Measurements from ENCODE around the gene PSMG4.

Gene PSMG4

DNA sequence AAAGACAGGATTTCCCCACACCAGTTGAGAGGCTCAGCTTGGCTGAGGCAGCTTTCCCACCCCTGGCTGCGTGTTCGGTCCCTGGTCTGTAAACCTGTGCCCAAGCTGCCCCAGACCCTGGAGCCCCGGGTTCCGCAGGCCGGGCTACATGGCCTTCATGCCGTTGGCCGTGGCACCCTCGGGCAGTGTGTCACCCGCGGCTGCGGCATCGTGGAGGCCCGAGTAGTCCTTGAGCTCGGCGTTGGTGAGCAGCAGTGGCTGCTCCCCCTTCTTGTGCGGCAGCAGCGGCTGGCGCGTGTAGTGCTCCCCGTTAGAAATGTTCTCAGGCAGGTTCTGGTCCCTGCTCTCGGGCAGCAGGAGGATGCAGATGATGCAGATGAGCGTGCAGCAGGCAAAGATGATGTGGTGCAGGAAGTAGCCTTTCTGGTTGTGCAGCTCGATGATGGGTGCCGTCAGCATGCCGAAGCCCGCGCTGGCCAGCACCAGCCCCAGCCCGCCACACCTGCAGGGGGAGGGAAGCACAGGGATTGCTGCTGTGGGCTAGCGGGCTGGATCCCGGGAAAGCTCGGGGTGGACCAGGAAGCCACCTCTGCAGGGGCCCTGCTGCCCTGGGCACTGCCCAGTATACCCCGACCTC lies 14.3 kb downstream of the PSMG4 start:
- Histone ChIP-seq H3K27me3 (ENCODE audit: insufficient read depth, low read length) (no peaks in the 10 kb centered on the region), H4K12ac (ENCODE audit: low read depth, low read length) (no peak overlapping the region), H4K8ac (ENCODE audit: low read depth, low read length) (no peak overlapping the region), H3K4me2 (ENCODE audit: low read length) (no peak overlapping the region), H3K36me3 (ENCODE audit: control insufficient read depth in 1 of 2, insufficient read depth in 2 of 2, low read length in 2 of 2) (peaks cover 53 to 69% of the 10 kb centered on the region in 2 experiments), H3K4ac (ENCODE audit: low read depth, low read length) (no peak overlapping the region), H2BK12ac (ENCODE audit: low read length) (no peak overlapping the region), H3K4me3 (ENCODE audit: low read depth, low read length) (no peak overlapping the region), H4K91ac (ENCODE audit: low read depth, low read length) (no peak overlapping the region), H3K18ac (ENCODE audit: low read length) (no peak overlapping the region), H3K79me2 (ENCODE audit: control insufficient read depth, insufficient read depth, low read length, poor library complexity) (no peaks in the 10 kb centered on the region), H3K9me3 (ENCODE audit: insufficient read depth, low read depth, low read length) (peaks cover 1% of the 10 kb centered on the region), H3K27ac (ENCODE audit: low read depth, low read length) (no peak overlapping the region), H3K14ac (ENCODE audit: low read length) (no peak overlapping the region), H2AFZ (ENCODE audit: insufficient read depth, low read length, poor library complexity) (no peak overlapping the region), H2AK5ac (ENCODE audit: low read length) (no peak overlapping the region), H3K23ac (ENCODE audit: low read length) (no peak overlapping the region), H2BK5ac (ENCODE audit: low read depth, low read length, poor library complexity) (no peak overlapping the region), H3K4me1 (ENCODE audit: control insufficient read depth in 1 of 2, insufficient read depth in 2 of 2, low read length in 2 of 2) (no peaks in the 10 kb centered on the region), H2BK120ac (ENCODE audit: insufficient read depth, low read length, poor library complexity) (no peak overlapping the region), H3K79me1 (ENCODE audit: low read length) (no peaks in the 10 kb centered on the region), H3K9ac (ENCODE audit: low read length) (no peak overlapping the region)
- WGBS (ENCODE audit: extremely low coverage, insufficient coverage, insufficient read length), result no CpG with 5 or more reads among the region's 32 CpGs
- DNase-seq, result no peak

DNA sequence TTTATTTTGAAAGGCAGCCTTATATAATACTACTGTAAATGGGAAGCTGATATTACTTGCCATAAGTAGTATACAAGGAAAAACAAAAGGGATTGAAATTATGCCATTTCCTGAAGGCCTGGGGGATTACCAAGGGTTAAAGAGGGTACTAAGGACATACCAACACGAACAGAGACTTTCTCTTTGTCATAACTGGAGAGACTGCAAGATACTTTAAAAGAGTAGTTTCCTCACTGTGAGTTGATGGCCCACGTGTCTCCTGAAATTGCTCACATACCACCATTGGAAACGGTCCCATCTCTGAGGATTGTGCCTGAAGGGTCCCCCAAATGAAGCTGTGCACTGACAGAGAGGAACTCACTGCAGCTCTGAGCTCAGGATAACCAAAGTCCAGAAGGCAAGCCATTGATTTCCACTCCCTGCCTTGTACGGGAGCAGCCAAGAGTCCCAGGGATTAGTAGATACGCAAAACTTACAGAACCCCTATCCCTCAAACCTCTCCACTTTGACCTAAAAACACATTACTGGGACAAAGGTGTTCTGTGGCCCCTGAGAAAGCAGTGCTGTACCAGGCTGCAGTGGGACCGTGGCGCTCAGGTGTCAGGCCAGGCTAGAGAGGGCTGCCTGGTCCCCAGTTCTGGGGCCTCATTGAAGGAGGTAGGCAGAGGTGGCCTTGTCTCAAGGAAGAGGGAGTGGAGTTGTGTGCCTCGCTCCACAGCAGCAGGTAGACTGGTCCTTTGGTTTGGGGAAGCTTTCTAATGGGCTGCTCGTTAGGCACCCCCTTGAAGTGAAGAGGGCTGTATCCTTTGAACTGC lies 15.2 kb downstream of the PSMG4 start:
- Histone ChIP-seq H3K4me1 (ENCODE audit: control insufficient read depth in 1 of 2, insufficient read depth in 2 of 2, low read length in 2 of 2) (no peaks in the 10 kb centered on the region), H2BK12ac (ENCODE audit: low read length) (no peak overlapping the region), H3K27ac (ENCODE audit: low read depth, low read length) (no peak overlapping the region), H3K23ac (ENCODE audit: low read length) (no peak overlapping the region), H2AK5ac (ENCODE audit: low read length) (no peak overlapping the region), H3K18ac (ENCODE audit: low read length) (no peak overlapping the region), H3K4ac (ENCODE audit: low read depth, low read length) (no peak overlapping the region), H3K4me3 (ENCODE audit: low read depth, low read length) (no peak overlapping the region), H3K14ac (ENCODE audit: low read length) (no peak overlapping the region), H3K9ac (ENCODE audit: low read length) (no peak overlapping the region), H3K27me3 (ENCODE audit: insufficient read depth, low read length) (no peaks in the 10 kb centered on the region), H4K12ac (ENCODE audit: low read depth, low read length) (no peak overlapping the region), H3K36me3 (ENCODE audit: control insufficient read depth in 1 of 2, insufficient read depth in 2 of 2, low read length in 2 of 2) (peaks cover 56 to 74% of the 10 kb centered on the region in 2 experiments), H4K8ac (ENCODE audit: low read depth, low read length) (no peak overlapping the region), H3K9me3 (ENCODE audit: insufficient read depth, low read depth, low read length) (peaks cover 1% of the 10 kb centered on the region), H3K79me1 (ENCODE audit: low read length) (no peaks in the 10 kb centered on the region), H2AFZ (ENCODE audit: insufficient read depth, low read length, poor library complexity) (no peak overlapping the region), H2BK120ac (ENCODE audit: insufficient read depth, low read length, poor library complexity) (no peak overlapping the region), H3K79me2 (ENCODE audit: control insufficient read depth, insufficient read depth, low read length, poor library complexity) (no peaks in the 10 kb centered on the region), H4K91ac (ENCODE audit: low read depth, low read length) (no peak overlapping the region), H3K4me2 (ENCODE audit: low read length) (no peak overlapping the region), H2BK5ac (ENCODE audit: low read depth, low read length, poor library complexity) (no peak overlapping the region)
- no CpG with 5 or more reads among the region's 9 CpGs for WGBS (ENCODE audit: extremely low coverage, insufficient coverage, insufficient read length)
- no peak for DNase-seq

GRCh38 chr6:3276174-3277167 lies 17.7 kb downstream of the PSMG4 start:
- Histone ChIP-seq H3K4me1 (ENCODE audit: control insufficient read depth in 1 of 2, insufficient read depth in 2 of 2, low read length in 2 of 2) (no peaks in the 10 kb centered on the region), H2BK12ac (ENCODE audit: low read length) (no peak overlapping the region), H3K4me3 (ENCODE audit: low read depth, low read length) (no peak overlapping the region), H3K36me3 (ENCODE audit: control insufficient read depth in 1 of 2, insufficient read depth in 2 of 2, low read length in 2 of 2) (peaks cover 43 to 57% of the 10 kb centered on the region in 2 experiments), H3K79me2 (ENCODE audit: control insufficient read depth, insufficient read depth, low read length, poor library complexity) (no peaks in the 10 kb centered on the region), H3K4ac (ENCODE audit: low read depth, low read length) (no peak overlapping the region), H3K4me2 (ENCODE audit: low read length) (no peak overlapping the region), H2BK120ac (ENCODE audit: insufficient read depth, low read length, poor library complexity) (no peak overlapping the region), H3K14ac (ENCODE audit: low read length) (no peak overlapping the region), H3K9me3 (ENCODE audit: insufficient read depth, low read depth, low read length) (peaks cover 1% of the 10 kb centered on the region), H3K9ac (ENCODE audit: low read length) (no peak overlapping the region), H3K23ac (ENCODE audit: low read length) (no peak overlapping the region), H4K91ac (ENCODE audit: low read depth, low read length) (no peak overlapping the region), H3K27me3 (ENCODE audit: insufficient read depth, low read length) (no peaks in the 10 kb centered on the region), H3K27ac (ENCODE audit: low read depth, low read length) (no peak overlapping the region), H4K8ac (ENCODE audit: low read depth, low read length) (no peak overlapping the region), H2AFZ (ENCODE audit: insufficient read depth, low read length, poor library complexity) (no peak overlapping the region), H3K18ac (ENCODE audit: low read length) (no peak overlapping the region), H4K12ac (ENCODE audit: low read depth, low read length) (no peak overlapping the region), H3K79me1 (ENCODE audit: low read length) (no peaks in the 10 kb centered on the region), H2BK5ac (ENCODE audit: low read depth, low read length, poor library complexity) (no peak overlapping the region), H2AK5ac (ENCODE audit: low read length) (no peak overlapping the region)
- WGBS (ENCODE audit: extremely low coverage, insufficient coverage, insufficient read length), result no CpG with 5 or more reads among the region's 20 CpGs
- DNase-seq, result no peak

DNA sequence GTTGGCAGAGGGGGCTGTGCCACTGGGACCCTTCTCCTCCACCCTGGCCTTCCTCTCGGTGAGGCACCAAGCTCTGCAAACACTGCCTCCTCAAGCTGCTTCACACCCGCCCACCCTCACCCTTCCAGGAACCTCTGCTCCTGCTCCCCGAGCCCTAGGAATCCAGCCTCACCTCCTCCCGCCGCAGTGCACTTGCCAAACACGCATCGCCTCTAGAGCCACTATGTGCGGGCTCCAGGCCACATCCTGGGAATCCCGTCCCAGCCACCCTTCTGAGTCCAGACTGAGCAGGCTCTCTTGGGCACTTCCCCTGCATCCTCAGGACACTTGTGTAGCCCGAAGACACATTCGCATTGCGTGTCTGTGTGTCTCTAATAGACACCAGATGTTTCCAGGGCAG lies 18.5 kb downstream of the PSMG4 start:
- H3K23ac ChIP-seq (ENCODE audit: low read length), result no peak overlapping the region
- H3K9ac ChIP-seq (ENCODE audit: low read length), result no peak overlapping the region
- H2AK5ac ChIP-seq (ENCODE audit: low read length), result no peak overlapping the region
- no peaks in the 10 kb centered on the region for H3K79me2 ChIP-seq (ENCODE audit: control insufficient read depth, insufficient read depth, low read length, poor library complexity)
- H3K14ac ChIP-seq (ENCODE audit: low read length), result no peak overlapping the region
- H3K36me3 ChIP-seq (ENCODE audit: control insufficient read depth in 1 of 2, insufficient read depth in 2 of 2, low read length in 2 of 2), result peaks cover 37 to 52% of the 10 kb centered on the region in 2 experiments
- H4K8ac ChIP-seq (ENCODE audit: low read depth, low read length), result no peak overlapping the region
- no peak overlapping the region for H3K4me2 ChIP-seq (ENCODE audit: low read length)
- no peak overlapping the region for H2BK12ac ChIP-seq (ENCODE audit: low read length)
- H3K4me3 ChIP-seq (ENCODE audit: low read depth, low read length), result no peak overlapping the region
- H3K79me1 ChIP-seq (ENCODE audit: low read length), result no peaks in the 10 kb centered on the region
- no peak overlapping the region for H3K4ac ChIP-seq (ENCODE audit: low read depth, low read length)
- WGBS (ENCODE audit: extremely low coverage, insufficient coverage, insufficient read length), result no CpG with 5 or more reads among the region's 12 CpGs
- H3K4me1 ChIP-seq (ENCODE audit: control insufficient read depth in 1 of 2, insufficient read depth in 2 of 2, low read length in 2 of 2), result no peaks in the 10 kb centered on the region
- H3K27me3 ChIP-seq (ENCODE audit: insufficient read depth, low read length), result no peaks in the 10 kb centered on the region
- no peak overlapping the region for H2AFZ ChIP-seq (ENCODE audit: insufficient read depth, low read length, poor library complexity)
- peaks cover 1% of the 10 kb centered on the region for H3K9me3 ChIP-seq (ENCODE audit: insufficient read depth, low read depth, low read length)
- no peak for DNase-seq
- H3K27ac ChIP-seq (ENCODE audit: low read depth, low read length), result no peak overlapping the region
- no peak overlapping the region for H4K12ac ChIP-seq (ENCODE audit: low read depth, low read length)
- no peak overlapping the region for H4K91ac ChIP-seq (ENCODE audit: low read depth, low read length)
- H2BK5ac ChIP-seq (ENCODE audit: low read depth, low read length, poor library complexity), result no peak overlapping the region
- H3K18ac ChIP-seq (ENCODE audit: low read length), result no peak overlapping the region
- H2BK120ac ChIP-seq (ENCODE audit: insufficient read depth, low read length, poor library complexity), result no peak overlapping the region
